Fibroblast of skin of right quadriceps (primary cell): ENCODE measurements around the gene EBLN1.
A peak's percentile ranks its signal among the peaks of the same experiment; 100 is the strongest.
"Not testable (repeated sequence)": the region's sequence is repeated elsewhere in the genome, so short reads cannot be mapped to it uniquely, and the experiment has no call there.

Experiments
- DNase-seq: peaks from one replicate; pipeline ENCODE4 v3.0.0-alpha.2; 2013

EBLN1 gene

DNA sequence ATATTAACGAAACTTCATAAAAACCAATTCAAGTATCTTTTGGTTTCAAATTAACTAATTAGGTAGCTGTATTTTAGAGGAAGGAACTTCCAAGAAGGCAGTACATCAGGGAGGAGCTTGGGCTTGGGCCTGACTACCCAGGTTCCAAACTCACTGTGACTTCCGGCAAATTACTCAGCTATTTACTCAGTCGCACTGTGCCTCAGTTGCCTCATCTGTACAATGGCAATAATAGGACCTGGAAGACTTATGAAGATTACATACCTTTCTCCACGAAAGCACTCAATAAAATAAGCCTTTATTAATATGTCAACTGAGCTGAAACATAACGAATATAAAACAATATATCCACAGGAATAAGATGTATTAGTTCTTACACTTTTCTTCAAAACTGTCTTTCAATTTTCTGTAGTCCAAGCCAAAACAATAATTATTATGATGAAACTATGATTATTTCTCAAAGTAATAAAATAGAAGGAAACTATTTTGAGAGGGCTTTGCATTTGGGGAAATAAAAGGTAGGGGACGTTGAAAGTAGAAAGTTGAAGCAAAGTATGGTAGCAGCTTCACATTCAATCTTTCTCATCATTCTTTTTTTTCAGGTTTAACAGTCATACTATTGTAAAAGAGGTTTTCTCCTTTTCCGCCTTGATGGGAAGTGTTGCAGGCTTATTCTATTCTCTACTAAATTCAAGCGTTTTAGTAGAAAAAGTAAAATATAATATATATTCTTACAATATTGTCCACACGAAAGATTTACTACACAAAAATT, 10.5 kb upstream of the EBLN1 start:
- DNase-seq, result no peak

DNA sequence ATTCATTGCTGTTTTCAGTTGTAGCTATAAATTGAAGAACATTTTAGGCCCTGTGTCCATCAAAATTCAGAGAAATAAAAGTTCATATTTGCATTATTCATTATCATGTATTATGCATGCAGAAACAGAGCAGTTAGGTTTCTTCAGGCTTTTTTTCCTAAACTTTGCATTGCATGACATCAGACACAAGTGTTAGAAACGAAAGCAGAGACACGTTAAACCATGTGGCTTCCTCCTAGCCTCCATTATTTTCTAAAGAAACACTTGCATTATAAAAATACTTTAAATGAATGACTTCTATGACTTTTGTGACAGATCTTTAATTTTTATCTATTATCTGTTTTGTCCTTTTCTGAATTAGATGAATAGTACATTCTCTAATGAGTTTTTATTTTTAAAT, 8.8 kb upstream of the EBLN1 start:
- no peak for DNase-seq

DNA sequence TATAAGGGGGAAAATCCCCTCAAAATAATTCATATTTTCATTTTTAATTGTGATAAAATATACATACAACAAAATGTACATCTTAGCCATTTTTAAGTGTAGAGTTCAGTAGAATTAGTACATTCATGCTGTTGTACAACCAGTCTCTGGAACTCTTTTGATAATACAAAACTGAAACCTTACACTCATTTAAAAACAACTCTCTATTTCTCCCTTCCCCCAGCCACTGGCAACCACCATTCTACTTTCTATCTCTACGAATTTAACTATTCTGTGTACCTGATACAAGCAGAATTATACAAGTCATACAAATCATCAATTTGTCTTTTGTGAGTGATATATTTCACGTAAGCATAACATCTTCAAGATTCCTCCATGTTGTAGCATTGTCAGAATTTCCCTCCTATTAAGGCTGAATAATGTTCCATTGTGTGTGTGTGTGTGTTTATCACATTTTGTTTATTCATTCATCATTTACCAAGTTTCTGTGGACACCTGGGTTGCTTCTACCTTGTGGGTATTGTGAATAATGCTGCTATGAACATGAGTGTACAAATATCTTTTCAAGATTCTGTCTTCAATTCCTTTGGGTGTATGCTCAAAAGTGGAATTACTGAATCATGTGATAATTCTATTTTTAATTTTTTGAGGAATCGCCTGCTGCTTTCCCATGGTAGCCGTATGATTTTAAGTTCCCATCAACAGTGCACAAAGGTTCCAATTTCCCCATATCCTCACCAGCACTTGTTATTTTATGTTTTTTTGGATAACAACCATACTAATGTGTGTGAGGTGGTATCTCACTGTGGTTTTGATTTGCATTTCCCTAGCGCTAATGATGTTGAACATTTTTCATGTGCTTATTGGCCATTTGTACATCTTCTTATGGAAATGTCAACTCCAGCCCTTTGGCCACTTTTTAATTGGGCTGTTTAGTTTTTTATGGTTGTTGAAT, 4.7 kb upstream of the EBLN1 start:
- DNase-seq, result no peak

GRCh38 chr10:22219308-22219707, 1.5 kb upstream of the EBLN1 start:
- DNase-seq, result peak; percentile 44

GRCh38 chr10:22218448-22218847, 633 bp upstream of the EBLN1 start:
- no peak for DNase-seq

- DNase-seq, result not testable (repeated sequence)
Measured at GRCh38 chr10:22217084-22217483, 731 bp downstream of the EBLN1 start.

GRCh38 chr10:22210267-22210666, 7.5 kb downstream of the EBLN1 start:
- DNase-seq, result no peak

DNA sequence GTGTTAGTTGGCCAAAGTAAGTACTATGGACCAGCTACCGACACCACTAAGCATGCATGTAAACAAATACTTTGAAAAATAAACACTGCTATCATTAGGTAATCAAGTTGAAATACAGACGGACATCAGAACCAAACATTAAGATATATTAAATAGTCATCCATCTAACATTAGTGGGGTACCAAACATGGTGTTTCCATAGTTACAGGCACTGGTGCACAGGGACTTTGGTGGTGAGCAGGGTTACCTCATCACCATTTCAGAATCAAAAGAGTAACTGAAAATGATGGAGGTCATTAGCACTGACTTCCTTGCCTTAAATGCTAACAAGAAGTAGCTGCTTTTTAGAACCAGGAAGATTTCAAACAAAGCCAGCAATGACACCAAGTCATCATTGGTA, 23.9 kb downstream of the EBLN1 start:
- DNase-seq, result no peak

GRCh38 chr10:22185586-22185985, 32.2 kb downstream of the EBLN1 start:
- no peak for DNase-seq

GRCh38 chr10:22183771-22184461, 33.9 kb downstream of the EBLN1 start:
- peak; percentile 47 for DNase-seq

GRCh38 chr10:22180724-22181123, 37.1 kb downstream of the EBLN1 start:
- no peak for DNase-seq

DNA sequence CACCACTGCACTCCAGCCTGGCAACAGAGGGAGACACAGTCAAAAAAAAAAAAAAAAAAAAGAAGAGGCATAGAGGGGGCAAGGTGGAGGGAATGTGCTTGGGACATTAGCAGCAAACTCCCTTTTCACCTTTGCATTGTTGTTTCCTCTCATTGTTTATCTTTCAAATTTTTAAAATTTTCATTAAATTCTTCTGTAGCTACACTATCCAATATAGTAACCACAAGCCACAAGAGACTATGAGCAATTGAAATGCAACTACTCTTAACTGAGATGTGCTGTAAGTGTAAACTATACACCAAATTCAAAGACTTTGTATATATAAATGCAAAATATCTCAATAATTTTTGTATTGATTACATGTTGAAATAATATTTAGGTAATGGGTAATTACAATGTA, 43.4 kb downstream of the EBLN1 start:
- no peak for DNase-seq

GRCh38 chr10:22171131-22171530, 46.7 kb downstream of the EBLN1 start:
- no peak for DNase-seq

DNA sequence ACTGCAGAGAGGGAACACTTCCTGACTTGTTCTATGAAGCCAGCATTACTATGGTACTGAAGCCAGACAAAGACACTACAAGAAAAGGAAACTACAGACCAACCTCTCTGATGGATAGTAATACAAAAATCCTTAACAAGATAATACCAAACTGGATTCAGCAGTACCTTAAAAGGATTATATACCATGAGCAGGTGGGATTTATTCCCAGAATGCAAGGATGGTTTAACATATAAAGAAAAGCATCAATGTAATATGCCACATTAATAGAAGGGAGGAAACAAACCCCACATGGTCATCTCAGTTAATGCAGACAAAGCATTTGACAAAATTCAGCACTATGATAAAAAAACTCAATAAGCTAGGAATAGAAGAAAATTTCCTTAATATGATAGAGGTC, 47.2 kb downstream of the EBLN1 start:
- DNase-seq, result no peak

GRCh38 chr10:22159979-22160378, 57.8 kb downstream of the EBLN1 start:
- DNase-seq, result no peak

DNA sequence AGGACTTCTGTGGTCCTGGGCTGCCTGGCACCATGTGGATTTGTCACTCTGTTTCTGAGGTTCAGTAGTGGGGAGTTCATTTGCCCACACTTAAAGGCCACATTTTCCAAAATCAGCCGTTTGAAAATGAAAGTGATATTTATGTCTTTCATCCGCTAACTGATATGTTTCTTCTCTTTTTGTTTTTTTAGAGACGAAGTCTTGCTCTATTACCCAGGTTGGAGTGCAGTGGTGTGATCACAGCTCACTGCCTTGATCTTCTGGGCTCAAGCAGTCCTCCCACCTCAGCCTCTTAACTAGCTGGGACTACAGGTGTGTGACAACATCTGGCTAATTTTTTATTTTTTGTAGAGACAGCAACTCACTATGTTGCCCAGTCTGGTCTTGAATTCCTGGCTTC, 58.6 kb downstream of the EBLN1 start:
- DNase-seq, result no peak
